GM13976 (cell line): Measurements from ENCODE around the gene ATOX1.

Experiments
- DNase-seq: peaks from one replicate; pipeline ENCODE4 v3.0.0; 2012; ENCODE audit warnings: low spot score
- CTCF ChIP-seq: IDR thresholded peaks from 2 replicates; pipeline ENCODE4 v1.5.1; 2012; ENCODE audit warnings: borderline replicate concordance, mild to moderate bottlenecking; ENCODE audit not compliant: insufficient read depth; ENCODE audit errors: extremely low read depth, missing control alignments, control extremely low read depth
- in situ Hi-C: fragments of 300-500 bp; cut with MboI; formaldehyde crosslinking; loops from one replicate; pipeline ENCODE4 v1.12.0; 2022; ENCODE audit warnings: low sequenced_read_pairs, mixed read lengths, inconsistent platforms; ENCODE audit not compliant: unreplicated experiment

ATOX1 gene

GRCh38 chr5:151770383-151771258, 12.2 kb upstream of the ATOX1 start:
- TF ChIP-seq CTCF: peak; percentile 15
- in situ Hi-C loops: no loop called here
- DNase-seq: peak; percentile 66

GRCh38 chr5:151766975-151767374, 8.5 kb upstream of the ATOX1 start:
- in situ Hi-C loops: no loop called here
- no peak for TF ChIP-seq CTCF
- no peak for DNase-seq

- in situ Hi-C loops: no loop called here
- DNase-seq: no peak
- TF ChIP-seq CTCF: no peak
Observed at GRCh38 chr5:151764801-151765200, 6.4 kb upstream of the ATOX1 start.

DNA sequence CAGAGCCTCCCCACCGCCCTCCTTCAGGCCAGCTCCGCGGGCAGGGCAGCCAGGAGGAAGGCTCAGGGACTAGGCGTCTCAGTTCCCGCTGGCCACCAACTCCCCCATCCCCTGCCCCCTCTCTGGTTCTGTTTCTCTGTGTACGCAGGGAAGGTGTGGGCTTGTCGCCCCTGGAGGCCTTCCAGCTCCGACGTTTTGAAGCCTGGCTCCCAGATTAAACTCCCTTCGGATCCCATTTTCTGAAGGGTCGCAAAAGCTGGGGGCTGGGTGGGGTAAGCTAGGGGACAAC, 346 bp downstream of the ATOX1 start:
- in situ Hi-C loops: no loop called here
- no peak for DNase-seq
- no peak for TF ChIP-seq CTCF

GRCh38 chr5:151757233-151758140, 944 bp downstream of the ATOX1 start:
- peak; percentile 43 for DNase-seq
- no peak for TF ChIP-seq CTCF
- in situ Hi-C loops: no loop called here

- in situ Hi-C loops: no loop called here
- DNase-seq: no peak
- TF ChIP-seq CTCF: no peak
Observed at GRCh38 chr5:151755383-151755782, 3.0 kb downstream of the ATOX1 start.
